ENCODE data around the gene PIGQ. TPM values are rescaled to one million over a fixed set of nuclear protein-coding genes. Genes with fewer than 3 reads are reported as not detected.

Gene PIGQ
- total and polyA plus RNA-seq, 12 donors = 13.7 to 43.7 (median 20.2) TPM

- intact Hi-C loops (cut with DNase I) = no loop called here
- TF ChIP-seq CTCF (IDR thresholded peaks at IDR 0.05) = no peak
- DNase-seq (no peak), ATAC-seq (no peak)
- H3K4me3 ChIP-seq = no peak overlapping the region
- H3K27ac ChIP-seq = no peak overlapping the region
- 89 to 92% methylated on average over 11 of the region's 11 CpGs for WGBS, 2 donors
- no peaks in the 10 kb centered on the region for H3K9me3 ChIP-seq
- H3K36me3 ChIP-seq = peaks cover 0 to 41% (median 12%) of the 10 kb centered on the region in 9 donors
- H3K4me1 ChIP-seq = peaks cover 0 to 5% (median 0%) of the 10 kb centered on the region in 9 donors
- H3K27me3 ChIP-seq = peaks cover under 1 to 14% (median 11%) of the 10 kb centered on the region in 7 donors
Measured at GRCh38 chr16:554297-554621, 15.5 kb upstream of the PIGQ start.

GRCh38 chr16:554640-555365 lies 15.0 kb upstream of the PIGQ start:
- Histone ChIP-seq H3K27ac (no peak overlapping the region), H3K36me3 (peaks cover 0 to 36% (median 12%) of the 10 kb centered on the region in 9 donors), H3K4me3 (no peak overlapping the region), H3K27me3 (peaks cover 5 to 20% (median 16%) of the 10 kb centered on the region in 7 donors), H3K9me3 (no peaks in the 10 kb centered on the region), H3K4me1 (peaks cover 2 to 11% (median 5%) of the 10 kb centered on the region in 9 donors)
- intact Hi-C loops (cut with DNase I) = no loop called here
- DNase-seq (no peak), ATAC-seq (no peak)
- TF ChIP-seq CTCF (IDR thresholded peaks at IDR 0.05) = no peak
- WGBS, 2 donors = 87 to 90% methylated on average over 49 to 54 of the region's 54 CpGs

GRCh38 chr16:555528-556473 lies 14.0 kb upstream of the PIGQ start:
- intact Hi-C loops (cut with DNase I) = no loop called here
- TF ChIP-seq CTCF (IDR thresholded peaks at IDR 0.05) = no peak
- H3K4me3 ChIP-seq = no peak overlapping the region

GRCh38 chr16:556474-557173 lies 13.1 kb upstream of the PIGQ start:
- intact Hi-C loops (cut with DNase I) = no loop called here
- Histone ChIP-seq H3K27me3 (peaks cover 5 to 35% (median 29%) of the 10 kb centered on the region in 7 donors), H3K4me3 (no peak overlapping the region), H3K27ac (no peak overlapping the region), H3K9me3 (no peaks in the 10 kb centered on the region), H3K4me1 (peaks cover 3 to 12% (median 6%) of the 10 kb centered on the region in 9 donors), H3K36me3 (peaks cover 0 to 24% (median 11%) of the 10 kb centered on the region in 9 donors)
- DNase-seq = no peak
- no peak for TF ChIP-seq CTCF (IDR thresholded peaks at IDR 0.05)
- ATAC-seq = no peak
- 82% methylated on average over 29 to 32 of the region's 32 CpGs for WGBS, 2 donors

More at GRCh38 chr16:555528-556473, 14.0 kb upstream of the PIGQ start:
- peaks cover 5 to 27% (median 21%) of the 10 kb centered on the region in 7 donors for H3K27me3 ChIP-seq
- peaks cover 3 to 12% (median 6%) of the 10 kb centered on the region in 9 donors for H3K4me1 ChIP-seq
- no peaks in the 10 kb centered on the region for H3K9me3 ChIP-seq
- WGBS, 2 donors = 81 to 82% methylated on average over 26 to 32 of the region's 32 CpGs
- DNase-seq (no peak), ATAC-seq (no peak)
- peaks cover 0 to 30% (median 12%) of the 10 kb centered on the region in 9 donors for H3K36me3 ChIP-seq
- H3K27ac ChIP-seq = no peak overlapping the region
